Neural progenitor cell (in vitro differentiated cells): ENCODE measurements around the gene LUC7L3.

Source experiments
- EZH2 ChIP-seq: fragments of 200-600 bp; sonication (generic); IDR thresholded peaks from 2 replicates; pipeline ENCODE4 v1.6.1; 2017; ENCODE audit warnings: antibody characterized with exemption, mild to moderate bottlenecking, moderate library complexity
- EZH2phosphoT487 ChIP-seq: fragments of 200-600 bp; sonication (generic); IDR thresholded peaks from 2 replicates; pipeline ENCODE4 v1.6.1; 2017; ENCODE audit warnings: antibody characterized with exemption
- TF ChIP-seq, protein P1 (sequence below): fragments of 200-600 bp; sonication (generic); IDR thresholded peaks from 2 replicates; pipeline ENCODE4 v1.5.1; 2017; ENCODE audit warnings: antibody characterized with exemption, mild to moderate bottlenecking

- TF ChIP-seq, protein P1, sequence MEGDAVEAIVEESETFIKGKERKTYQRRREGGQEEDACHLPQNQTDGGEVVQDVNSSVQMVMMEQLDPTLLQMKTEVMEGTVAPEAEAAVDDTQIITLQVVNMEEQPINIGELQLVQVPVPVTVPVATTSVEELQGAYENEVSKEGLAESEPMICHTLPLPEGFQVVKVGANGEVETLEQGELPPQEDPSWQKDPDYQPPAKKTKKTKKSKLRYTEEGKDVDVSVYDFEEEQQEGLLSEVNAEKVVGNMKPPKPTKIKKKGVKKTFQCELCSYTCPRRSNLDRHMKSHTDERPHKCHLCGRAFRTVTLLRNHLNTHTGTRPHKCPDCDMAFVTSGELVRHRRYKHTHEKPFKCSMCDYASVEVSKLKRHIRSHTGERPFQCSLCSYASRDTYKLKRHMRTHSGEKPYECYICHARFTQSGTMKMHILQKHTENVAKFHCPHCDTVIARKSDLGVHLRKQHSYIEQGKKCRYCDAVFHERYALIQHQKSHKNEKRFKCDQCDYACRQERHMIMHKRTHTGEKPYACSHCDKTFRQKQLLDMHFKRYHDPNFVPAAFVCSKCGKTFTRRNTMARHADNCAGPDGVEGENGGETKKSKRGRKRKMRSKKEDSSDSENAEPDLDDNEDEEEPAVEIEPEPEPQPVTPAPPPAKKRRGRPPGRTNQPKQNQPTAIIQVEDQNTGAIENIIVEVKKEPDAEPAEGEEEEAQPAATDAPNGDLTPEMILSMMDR = peak; percentile 51
- no peak for TF ChIP-seq EZH2
- TF ChIP-seq EZH2phosphoT487 = no peak
Measured at GRCh38 chr17:50681263-50682200, 37.9 kb upstream of the LUC7L3 start.
